Stimulated activated CD8-positive, alpha-beta memory T cell treated with anti-CD3 and anti-CD28 coated beads, Interleukin-12 subunit alpha, Interleukin-12 subunit beta, amount 100 ng/mL, for 4 hours (primary cell): ENCODE measurements around the gene MEX3B.
"Not testable (repeated sequence)": the region's sequence is repeated elsewhere in the genome, so short reads cannot be mapped to it uniquely, and the experiment has no call there.

Source experiments
- DNase-seq: peaks from one replicate; pipeline ENCODE4 v3.0.0-alpha.2; 2020; ENCODE audit warnings: low read depth

MEX3B gene

GRCh38 chr15:82005239-82005638 lies 40.6 kb downstream of the MEX3B start:
- DNase-seq = no peak

GRCh38 chr15:82003916-82004315 lies 41.9 kb downstream of the MEX3B start:
- DNase-seq = no peak

DNA sequence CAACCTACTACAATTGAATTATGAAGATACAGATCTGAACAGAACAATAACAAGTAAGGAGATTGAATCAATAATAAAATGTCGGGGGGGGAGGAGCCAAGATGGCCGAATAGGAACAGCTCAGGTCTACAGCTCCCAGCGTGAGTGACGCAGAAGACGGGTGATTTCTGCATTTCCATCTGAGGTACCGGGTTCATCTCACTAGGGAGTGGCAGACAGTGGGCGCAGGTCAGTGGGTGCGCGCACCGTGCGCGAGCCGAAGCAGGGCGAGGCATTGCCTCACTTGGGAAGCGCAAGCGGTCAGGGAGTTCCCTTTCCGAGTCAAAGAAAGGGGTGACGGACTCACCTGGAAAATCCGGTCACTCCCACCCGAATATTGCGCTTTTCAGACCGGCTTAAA lies 50.7 kb downstream of the MEX3B start:
- DNase-seq = not testable (repeated sequence)

DNA sequence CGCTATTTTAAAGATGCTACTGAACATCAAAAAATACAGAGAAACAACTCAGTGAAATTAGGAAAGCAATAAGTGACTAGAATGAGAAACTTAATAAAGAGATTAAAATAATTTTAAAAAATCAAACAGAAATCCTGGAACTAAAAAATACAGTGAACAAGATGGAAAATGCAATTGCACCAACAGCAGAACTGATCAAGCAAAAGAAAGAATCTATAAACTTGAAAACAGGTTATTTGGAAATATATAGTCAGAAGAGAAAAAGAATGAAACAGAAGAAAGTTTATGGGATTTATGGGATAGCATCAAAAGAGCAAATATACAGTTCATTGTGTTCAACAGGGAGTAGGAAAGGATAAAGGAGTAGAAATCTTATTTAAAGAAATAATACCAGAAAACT lies 53.3 kb downstream of the MEX3B start:
- DNase-seq = no peak
